ENCODE measurements around the gene CCL28. TPM values are rescaled to one million over a fixed set of nuclear protein-coding genes. Genes with fewer than 3 reads are reported as not detected.

CCL28 gene
- total and polyA plus RNA-seq, 9 of the 15 experiments (the other 6 are each of a cell fraction or from before 2014, with no cell fraction given), result not detected

DNA sequence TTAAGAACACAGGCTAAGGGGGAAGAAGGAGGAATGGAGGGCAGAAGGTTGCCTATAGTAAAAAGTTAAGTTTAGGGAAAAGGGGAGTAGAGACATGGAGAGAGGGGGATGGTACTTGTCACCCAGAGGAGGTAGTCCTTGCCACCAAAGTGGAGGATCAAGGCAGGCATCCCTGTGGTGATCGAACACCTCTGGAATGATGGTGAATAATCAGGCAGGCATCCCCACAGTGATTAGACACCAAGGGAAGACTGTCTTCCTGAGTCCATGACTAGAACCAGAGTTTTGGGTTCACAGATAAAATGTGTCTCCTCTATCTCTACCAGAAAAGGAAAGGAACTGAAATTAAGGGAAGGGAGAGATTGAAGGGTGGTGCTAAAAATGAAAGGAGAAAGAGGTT lies 79.8 kb downstream of the CCL28 start:
- Histone ChIP-seq H4K20me1 (replicated peaks; ENCODE audit: control insufficient read depth, insufficient read depth, low read length) (no peaks in the 10 kb centered on the region), H3K27me3 (ENCODE audit: control insufficient read depth in 2 of 2, insufficient read depth in 2 of 2, low read length in 2 of 2) (no peaks in the 10 kb centered on the region), H3K4me3 (no peak overlapping the region), H3K4me1 (replicated peaks in 1 of 2; ENCODE audit: control insufficient read depth in 2 of 2, insufficient read depth in 2 of 2, low read length in 2 of 2) (no peaks in the 10 kb centered on the region; a peak in 1 of 5 replicates), H3K79me2 (ENCODE audit: control insufficient read depth, insufficient read depth, low read length) (no peaks in the 10 kb centered on the region), H3K9ac (ENCODE audit: insufficient read depth in 1 of 2, low read depth in 2 of 2, low read length in 2 of 2) (no peak overlapping the region), H3K36me3 (ENCODE audit: control insufficient read depth, insufficient read depth, low read length) (no peaks in the 10 kb centered on the region), H3K27ac (ENCODE audit: extremely low read depth, low read depth, low read length) (no peak overlapping the region), H3K9me1 (ENCODE audit: control insufficient read depth, insufficient read depth, low read length) (no peaks in the 10 kb centered on the region), H2AFZ (ENCODE audit: low read depth, low read length) (no peak overlapping the region), H3K4me2 (ENCODE audit: insufficient read depth, low read length) (no peak overlapping the region), H3K9me3 (replicated peaks; ENCODE audit: control insufficient read depth, insufficient read depth, low read depth, low read length) (peaks cover 14% of the 10 kb centered on the region)
- ChIA-PET CTCF (ENCODE audit: low intra/inter-chr PET ratio) (no interaction called here), POLR2A (no interaction called here)
- no peak for FAIRE-seq
- intact Hi-C loops (cut with micrococcal nuclease) (no loop called here), in situ Hi-C loops (cut with MboI) (no loop called here)
- 0% methylated on average over 1 of the region's 1 CpG for WGBS (ENCODE audit: insufficient coverage, low coverage, missing lambda C conversion rate)
- no peak for ATAC-seq
- TF ChIP-seq KLF16 (IDR thresholded peaks at IDR 0.05), result no peak
- TF ChIP-seq, protein P1, sequence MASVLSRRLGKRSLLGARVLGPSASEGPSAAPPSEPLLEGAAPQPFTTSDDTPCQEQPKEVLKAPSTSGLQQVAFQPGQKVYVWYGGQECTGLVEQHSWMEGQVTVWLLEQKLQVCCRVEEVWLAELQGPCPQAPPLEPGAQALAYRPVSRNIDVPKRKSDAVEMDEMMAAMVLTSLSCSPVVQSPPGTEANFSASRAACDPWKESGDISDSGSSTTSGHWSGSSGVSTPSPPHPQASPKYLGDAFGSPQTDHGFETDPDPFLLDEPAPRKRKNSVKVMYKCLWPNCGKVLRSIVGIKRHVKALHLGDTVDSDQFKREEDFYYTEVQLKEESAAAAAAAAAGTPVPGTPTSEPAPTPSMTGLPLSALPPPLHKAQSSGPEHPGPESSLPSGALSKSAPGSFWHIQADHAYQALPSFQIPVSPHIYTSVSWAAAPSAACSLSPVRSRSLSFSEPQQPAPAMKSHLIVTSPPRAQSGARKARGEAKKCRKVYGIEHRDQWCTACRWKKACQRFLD (CRISPR knock-in tag; IDR thresholded peaks at IDR 0.05), result no peak
- no peak for TF ChIP-seq JUND (IDR thresholded peaks at IDR 0.05; ENCODE audit: borderline replicate concordance, low read depth, low read length)
- TF ChIP-seq JUND (tag; IDR thresholded peaks at IDR 0.05; ENCODE audit: borderline replicate concordance, low read depth, low read length), result no peak
- no peak for TF ChIP-seq PHB2 (IDR thresholded peaks at IDR 0.05; ENCODE audit: low read depth)
- TF ChIP-seq SMARCA4 (IDR thresholded peaks at IDR 0.05), result no peak
- TF ChIP-seq RFX1 (IDR thresholded peaks at IDR 0.05), result no peak
- no peak for TF ChIP-seq SRSF1 (IDR thresholded peaks at IDR 0.05; ENCODE audit: low read depth, low read length)
- TF ChIP-seq, protein P2, sequence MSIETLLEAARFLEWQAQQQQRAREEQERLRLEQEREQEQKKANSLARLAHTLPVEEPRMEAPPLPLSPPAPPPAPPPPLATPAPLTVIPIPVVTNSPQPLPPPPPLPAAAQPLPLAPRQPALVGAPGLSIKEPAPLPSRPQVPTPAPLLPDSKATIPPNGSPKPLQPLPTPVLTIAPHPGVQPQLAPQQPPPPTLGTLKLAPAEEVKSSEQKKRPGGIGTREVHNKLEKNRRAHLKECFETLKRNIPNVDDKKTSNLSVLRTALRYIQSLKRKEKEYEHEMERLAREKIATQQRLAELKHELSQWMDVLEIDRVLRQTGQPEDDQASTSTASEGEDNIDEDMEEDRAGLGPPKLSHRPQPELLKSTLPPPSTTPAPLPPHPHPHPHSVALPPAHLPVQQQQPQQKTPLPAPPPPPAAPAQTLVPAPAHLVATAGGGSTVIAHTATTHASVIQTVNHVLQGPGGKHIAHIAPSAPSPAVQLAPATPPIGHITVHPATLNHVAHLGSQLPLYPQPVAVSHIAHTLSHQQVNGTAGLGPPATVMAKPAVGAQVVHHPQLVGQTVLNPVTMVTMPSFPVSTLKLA (conservative IDR thresholded peaks at IDR 0.05), result no peak
- TF ChIP-seq, protein P3, sequence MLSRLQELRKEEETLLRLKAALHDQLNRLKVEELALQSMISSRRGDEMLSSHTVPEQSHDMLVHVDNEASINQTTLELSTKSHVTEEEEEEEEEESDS (CRISPR knock-in tag; IDR thresholded peaks at IDR 0.05), result no peak
- TF ChIP-seq, protein P4, sequence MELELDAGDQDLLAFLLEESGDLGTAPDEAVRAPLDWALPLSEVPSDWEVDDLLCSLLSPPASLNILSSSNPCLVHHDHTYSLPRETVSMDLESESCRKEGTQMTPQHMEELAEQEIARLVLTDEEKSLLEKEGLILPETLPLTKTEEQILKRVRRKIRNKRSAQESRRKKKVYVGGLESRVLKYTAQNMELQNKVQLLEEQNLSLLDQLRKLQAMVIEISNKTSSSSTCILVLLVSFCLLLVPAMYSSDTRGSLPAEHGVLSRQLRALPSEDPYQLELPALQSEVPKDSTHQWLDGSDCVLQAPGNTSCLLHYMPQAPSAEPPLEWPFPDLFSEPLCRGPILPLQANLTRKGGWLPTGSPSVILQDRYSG (tag; conservative IDR thresholded peaks at IDR 0.05; ENCODE audit: low read depth), result no peak
- no peak for TF ChIP-seq TFAM (CRISPR knock-in tag; conservative IDR thresholded peaks at IDR 0.05)
- no peak for DNase-seq (ENCODE audit: extremely low read depth in 1 of 4, low spot score in 3 of 4)
- BruUV-seq (replicated peaks), result no TSS peak
